HepG2 (cell line): ENCODE data around the gene TBL3. TPM values are rescaled to one million over a fixed set of nuclear protein-coding genes. Genes with fewer than 3 reads are reported as not detected.

Experiments
- BCLAF1 ChIP-seq: fragments of 450-650 bp; IDR thresholded peaks from 2 replicates; pipeline ENCODE4 v1.6.1; 2017; ENCODE audit warnings: mild to moderate bottlenecking
- DZIP1 ChIP-seq: sonication (generic); formaldehyde crosslinking; IDR thresholded peaks from 2 replicates; pipeline ENCODE4 v1.5.0; 2020; ENCODE audit warnings: mild to moderate bottlenecking, missing genetic modification reagents
- FOXP4 ChIP-seq: sonication (generic); formaldehyde crosslinking; IDR thresholded peaks from 2 replicates; pipeline ENCODE4 v1.4.0; 2020; ENCODE audit warnings: missing genetic modification reagents
- GATAD1 ChIP-seq: IDR thresholded peaks from 2 replicates; pipeline ENCODE4 v1.6.1; 2016; ENCODE audit warnings: missing genetic modification reagents, missing compliant biosample characterization
- HNF4G ChIP-seq, 2 experiments: sonication (generic) in 1 of 2; formaldehyde crosslinking in 1 of 2; IDR thresholded peaks; 2 replicates each; pipeline versions ENCODE4 v1.4.0 to v1.6.1; 2011 to 2020; ENCODE audit warnings: borderline replicate concordance in 2 of 2, low read depth in 2 of 2, mild to moderate bottlenecking in 2 of 2, low read length in 1 of 2, missing genetic modification reagents in 1 of 2, moderate library complexity in 1 of 2
- MED8 ChIP-seq: sonication (generic); formaldehyde crosslinking; IDR thresholded peaks from 2 replicates; pipeline ENCODE4 v1.8.1; 2023; ENCODE audit warnings: mild to moderate bottlenecking, missing genetic modification reagents; ENCODE audit not compliant: insufficient replicate concordance
- MTF1 ChIP-seq: sonication (generic); formaldehyde crosslinking; IDR thresholded peaks from 2 replicates; pipeline ENCODE4 v1.5.0; 2020; ENCODE audit warnings: missing genetic modification reagents
- MYNN ChIP-seq: sonication (generic); formaldehyde crosslinking; IDR thresholded peaks from 2 replicates; pipeline ENCODE4 v1.4.0; 2020; ENCODE audit warnings: mild to moderate bottlenecking, low read depth, missing genetic modification reagents
- POLR2AphosphoS2 ChIP-seq: IDR thresholded peaks from 2 replicates; pipeline ENCODE4 v1.6.1; 2011; ENCODE audit warnings: low read depth, low read length, improper control_type of control experiment
- SKIL ChIP-seq: sonication (generic); formaldehyde crosslinking; IDR thresholded peaks from 2 replicates; pipeline ENCODE4 v1.8.0; 2022; ENCODE audit warnings: missing genetic modification reagents, mild to moderate bottlenecking, moderate library complexity, borderline replicate concordance
- SOX5 ChIP-seq: IDR thresholded peaks from 2 replicates; pipeline ENCODE4 v1.6.1; 2016; ENCODE audit warnings: borderline replicate concordance
- ZFP37 ChIP-seq: sonication (generic); formaldehyde crosslinking; IDR thresholded peaks from 2 replicates; pipeline ENCODE4 v1.4.0; 2020; ENCODE audit warnings: missing genetic modification reagents, borderline replicate concordance
- ZMYM4 ChIP-seq: sonication (generic); formaldehyde crosslinking; IDR thresholded peaks from 2 replicates; pipeline ENCODE4 v1.8.1; 2023; ENCODE audit warnings: mild to moderate bottlenecking, missing genetic modification reagents
- ZNF317 ChIP-seq: sonication (generic); formaldehyde crosslinking; IDR thresholded peaks from 2 replicates; pipeline ENCODE4 v1.5.0; 2020; ENCODE audit warnings: mild to moderate bottlenecking, missing genetic modification reagents
- ZNF382 ChIP-seq: sonication (generic); formaldehyde crosslinking; IDR thresholded peaks from 2 replicates; pipeline ENCODE4 v1.5.0; 2020; ENCODE audit warnings: missing genetic modification reagents, mild to moderate bottlenecking, borderline replicate concordance
- ZNF496 ChIP-seq: sonication (generic); formaldehyde crosslinking; IDR thresholded peaks from 2 replicates; pipeline ENCODE4 v1.8.1; 2023; ENCODE audit warnings: mild to moderate bottlenecking, moderate library complexity, missing genetic modification reagents; ENCODE audit not compliant: insufficient replicate concordance
- ZNF589 ChIP-seq: sonication (generic); formaldehyde crosslinking; conservative IDR thresholded peaks from 2 replicates; pipeline ENCODE4 v1.8.0; 2022; ENCODE audit warnings: mild to moderate bottlenecking, moderate library complexity, missing genetic modification reagents
- ZNF720 ChIP-seq: sonication (generic); formaldehyde crosslinking; IDR thresholded peaks from 2 replicates; pipeline ENCODE4 v1.4.0; 2020; ENCODE audit warnings: missing genetic modification reagents
- ZNF773 ChIP-seq: sonication (generic); formaldehyde crosslinking; IDR thresholded peaks from 2 replicates; pipeline ENCODE4 v1.4.0; 2020; ENCODE audit warnings: missing genetic modification reagents, borderline replicate concordance
- polyA plus RNA-seq, 8 experiments: library from polyadenylated mRNA; depleted of rRNA in 3 of 8; stranded (reverse) in 7 of 8; unstranded in 1 of 8; fragments of >200 nt; fragmentation: Illumina TruSeq in 4 of 8; extraction: Trizol in 4 of 8; gene quantifications; 2 replicates each; pipeline versions ENCODE4 v1.2.1 to v1.2.3, GENCODE V29; 2011 to 2016; ENCODE audit warnings: low read depth in 4 of 8, missing spikeins in 1 of 8, mixed read lengths in 1 of 8; ENCODE audit not compliant: insufficient read depth in 1 of 8
- total RNA-seq, 5 experiments: library from RNA; depleted of rRNA; stranded (reverse); fragments of >200 nt; fragmentation: Illumina TruSeq; extraction: Trizol; gene quantifications; 2 replicates each; pipeline ENCODE4 v1.2.3, GENCODE V29; 2016; ENCODE audit warnings: low read depth in 1 of 5

The TBL3 gene
- total and polyA plus RNA-seq, 2 of the 13 experiments (the other 11 are each of a cell fraction or from before 2014, with no cell fraction given), result 16.8 to 38.0 TPM

GRCh38 chr16:1941162-1942046 lies 30.4 kb upstream of the TBL3 start (continued):
- TF ChIP-seq SKIL (CRISPR knock-in tag) (no peak), FOXP4 (no peak), GATAD1 (no peak), SOX5 (no peak), BCLAF1 (no peak), DZIP1 (CRISPR knock-in tag) (no peak), MYNN (no peak), ZNF720 (CRISPR knock-in tag) (no peak), ZNF317 (CRISPR knock-in tag) (no peak), POLR2AphosphoS2 (no peak), ZNF589 (CRISPR knock-in tag) (no peak), HNF4G (IDR thresholded peaks at IDR 0.05; ENCODE audit: borderline replicate concordance, low read depth, low read length) (no peak), HNF4G (CRISPR knock-in tag; IDR thresholded peaks at IDR 0.05; ENCODE audit: borderline replicate concordance, low read depth) (no peak), MED8 (CRISPR knock-in tag) (peak; percentile 13), ZMYM4 (CRISPR knock-in tag) (no peak), ZNF382 (CRISPR knock-in tag) (no peak), ZNF773 (CRISPR knock-in tag) (no peak), MTF1 (CRISPR knock-in tag) (no peak), ZFP37 (no peak), ZNF496 (no peak)
